NCI-H446 treated with DMSO at 0.1 percent for 48 hours (cell line): ENCODE measurements around the gene CENPQ.
"Not testable (repeated sequence)": the region's sequence is repeated elsewhere in the genome, so short reads cannot be mapped to it uniquely, and the experiment has no call there.

ENCODE experiments used
- DNase-seq: peaks from one replicate; lab custom pipeline; 2025; lab: John Stamatoyannopoulos, UW

Gene CENPQ, protein sequence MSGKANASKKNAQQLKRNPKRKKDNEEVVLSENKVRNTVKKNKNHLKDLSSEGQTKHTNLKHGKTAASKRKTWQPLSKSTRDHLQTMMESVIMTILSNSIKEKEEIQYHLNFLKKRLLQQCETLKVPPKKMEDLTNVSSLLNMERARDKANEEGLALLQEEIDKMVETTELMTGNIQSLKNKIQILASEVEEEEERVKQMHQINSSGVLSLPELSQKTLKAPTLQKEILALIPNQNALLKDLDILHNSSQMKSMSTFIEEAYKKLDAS

DNA sequence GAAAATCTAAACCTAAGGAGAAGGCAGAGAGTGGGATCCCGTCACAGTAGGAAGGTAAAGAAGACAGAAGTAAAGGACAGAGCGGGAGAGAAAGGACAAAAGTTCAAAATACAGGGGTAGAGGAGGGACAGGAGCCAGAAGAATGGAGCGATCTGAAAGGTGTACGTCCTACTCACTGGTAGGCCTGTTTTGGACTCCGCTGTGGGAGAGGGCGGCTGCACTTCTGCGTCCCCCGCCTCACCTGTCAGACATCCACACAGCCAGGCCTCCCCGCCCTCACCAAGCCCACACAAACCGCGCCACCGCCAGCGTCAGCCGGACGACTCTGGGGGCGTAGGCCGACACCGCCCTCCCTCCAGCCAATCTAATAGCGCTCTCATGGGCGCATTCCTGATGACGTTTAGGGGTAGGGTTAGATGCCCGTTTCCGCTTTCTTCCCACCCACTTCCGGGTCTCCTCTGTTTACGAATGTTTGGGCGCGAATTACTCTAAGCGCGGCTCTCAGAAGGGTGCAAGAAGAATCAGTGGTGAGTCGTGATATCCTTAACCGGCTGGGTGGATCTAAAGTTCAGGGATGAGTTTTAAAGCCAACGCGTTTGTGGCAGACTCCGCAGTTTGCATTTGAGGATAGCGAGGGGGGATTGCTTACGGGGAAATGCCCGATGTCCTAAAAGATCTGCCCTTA lies at the start of gene CENPQ, which contains the start of gene MMUT:
Gene CENPQ (plus strand): TSS at position 444 of the 685 bp plus-strand sequence. CDS start 6,807 bp downstream, outside the sequence.
Gene MMUT (minus strand): TSS at position 327 of the 685 bp plus-strand sequence. CDS start 3,787 bp downstream, outside the sequence.
- peak; percentile 90 for DNase-seq

- DNase-seq = no peak
Observed at GRCh38 chr6:49415358-49415757, 47.8 kb upstream of the CENPQ start.

- no peak for DNase-seq
Observed at GRCh38 chr6:49416195-49416594, 47.0 kb upstream of the CENPQ start.

DNA sequence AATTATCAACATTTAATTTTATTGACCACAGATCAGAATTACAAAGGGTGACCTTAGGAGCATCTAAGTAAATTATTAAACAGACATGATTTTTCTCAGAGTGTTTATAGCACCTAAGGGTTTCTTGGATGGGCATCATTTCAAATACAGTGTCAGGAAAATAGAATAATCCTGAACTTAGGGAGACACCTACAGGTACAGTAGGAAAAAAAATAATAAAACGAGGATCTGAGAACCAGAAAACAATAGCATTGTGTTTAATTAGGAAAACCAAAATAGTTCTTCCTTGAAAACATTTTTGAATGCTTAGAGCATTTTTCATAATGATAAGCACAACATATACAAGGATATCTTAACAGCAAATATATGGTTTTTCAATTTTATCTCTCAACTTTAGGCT lies 39.4 kb upstream of the CENPQ start:
- peak; percentile 3 for DNase-seq

GRCh38 chr6:49430187-49430586 lies 33.0 kb upstream of the CENPQ start:
- no peak for DNase-seq

DNA sequence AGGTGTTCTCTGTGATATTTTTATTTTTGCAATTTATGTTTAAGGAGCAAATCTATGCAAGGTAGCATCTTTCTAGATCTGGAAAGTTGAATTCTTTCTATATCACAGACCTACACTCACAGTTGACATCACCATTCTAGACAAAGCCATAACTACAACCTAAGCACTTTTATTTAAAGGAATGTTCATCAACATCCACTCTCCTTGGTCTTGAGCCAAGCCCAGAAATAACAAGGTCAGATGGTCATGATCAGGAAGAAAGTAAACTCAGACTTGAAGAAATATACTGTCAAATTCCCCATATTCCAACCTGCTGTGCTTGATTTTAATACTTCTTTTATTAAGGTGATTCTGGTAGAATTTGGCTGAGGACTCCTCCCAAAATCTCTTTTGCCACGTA lies 32.3 kb upstream of the CENPQ start:
- DNase-seq = no peak

DNA sequence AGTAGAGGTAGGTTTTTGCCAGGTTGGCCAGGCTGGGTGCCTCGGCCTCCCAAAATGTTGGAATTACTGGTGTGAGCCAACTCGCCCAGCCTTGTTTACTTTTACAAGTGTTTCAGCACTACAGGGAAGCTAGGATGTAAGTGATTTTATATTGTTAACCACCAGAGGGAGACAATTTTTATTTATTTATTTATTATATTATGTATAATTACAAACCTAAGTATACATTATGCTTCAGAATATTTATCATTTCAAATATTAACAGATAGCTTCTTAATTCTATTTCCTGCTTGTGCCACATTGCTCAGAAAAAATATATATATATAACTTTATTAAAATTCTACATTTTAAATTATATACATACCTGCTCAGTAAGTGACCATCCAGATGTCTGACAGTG lies 9.9 kb upstream of the CENPQ start:
- DNase-seq = no peak

DNA sequence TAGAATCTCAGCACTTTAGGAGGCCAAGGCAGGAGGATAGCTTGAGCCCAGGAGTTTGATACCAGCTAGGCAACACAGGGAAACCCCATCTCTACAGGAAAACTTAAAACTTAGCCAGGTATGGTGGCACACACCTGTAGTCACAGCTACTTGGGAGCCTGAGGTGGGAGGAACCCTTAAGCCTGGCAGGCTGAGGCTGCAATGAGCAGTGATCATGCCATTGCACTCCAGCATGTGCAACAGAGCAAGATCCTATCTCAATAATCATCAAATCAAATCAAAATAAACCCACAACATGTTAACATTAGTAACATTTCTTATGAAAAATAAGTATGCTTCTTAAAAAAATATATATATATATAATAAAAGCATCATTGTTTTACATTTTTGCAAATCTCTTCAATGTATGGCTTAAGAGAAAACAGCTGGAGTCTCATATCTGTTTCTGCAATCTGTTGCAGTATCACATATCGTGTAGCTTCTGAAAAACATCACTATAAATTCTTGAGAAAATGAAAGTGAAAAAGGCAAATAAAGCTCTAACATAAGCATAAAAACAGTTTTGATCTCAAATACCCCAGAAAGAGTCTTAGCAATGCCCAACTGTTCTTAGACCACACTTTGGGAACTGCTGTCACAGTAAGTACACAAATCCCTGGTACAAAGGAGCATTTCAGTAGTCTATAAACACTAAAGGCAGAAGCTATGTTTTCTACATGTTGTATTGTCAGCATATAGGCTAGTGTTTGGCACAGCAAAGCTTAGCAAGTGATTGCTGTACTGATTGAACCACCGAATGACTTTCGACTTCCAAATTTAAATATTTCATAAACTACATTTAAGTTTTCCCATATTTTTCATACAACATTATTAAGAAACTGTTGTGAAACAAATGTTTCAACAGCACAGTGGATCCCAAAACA lies 8.1 kb upstream of the CENPQ start:
- DNase-seq = no peak

- DNase-seq = no peak
Observed at GRCh38 chr6:49457771-49458170, 5.4 kb upstream of the CENPQ start.

GRCh38 chr6:49462071-49462470 lies 1.1 kb upstream of the CENPQ start:
- DNase-seq = no peak

GRCh38 chr6:49462599-49462926 lies 607 bp upstream of the CENPQ start:
- DNase-seq = no peak

GRCh38 chr6:49463612-49463967 lies 420 bp downstream of the CENPQ start:
- DNase-seq = no peak

DNA sequence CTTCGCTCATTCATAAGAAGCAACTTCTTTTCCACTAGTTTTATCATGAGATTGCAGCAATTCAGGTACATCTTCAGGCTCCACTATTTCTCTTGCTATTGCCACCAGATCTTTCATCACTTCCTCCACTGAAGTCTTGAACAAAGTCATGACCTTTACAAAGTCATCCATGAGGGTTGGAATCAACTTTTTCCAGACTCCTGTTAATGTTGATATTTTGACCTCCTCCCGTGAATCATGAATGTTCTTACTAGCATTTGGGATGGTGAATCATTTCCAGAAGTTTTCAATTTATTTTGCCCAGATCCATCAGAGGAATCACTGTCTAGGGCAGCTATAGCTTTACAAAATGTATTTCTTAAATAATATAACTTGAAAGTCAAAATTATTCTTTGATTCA lies 1.5 kb downstream of the CENPQ start:
- DNase-seq = no peak

- DNase-seq = no peak
Observed at GRCh38 chr6:49468042-49468441, 4.9 kb downstream of the CENPQ start.

DNA sequence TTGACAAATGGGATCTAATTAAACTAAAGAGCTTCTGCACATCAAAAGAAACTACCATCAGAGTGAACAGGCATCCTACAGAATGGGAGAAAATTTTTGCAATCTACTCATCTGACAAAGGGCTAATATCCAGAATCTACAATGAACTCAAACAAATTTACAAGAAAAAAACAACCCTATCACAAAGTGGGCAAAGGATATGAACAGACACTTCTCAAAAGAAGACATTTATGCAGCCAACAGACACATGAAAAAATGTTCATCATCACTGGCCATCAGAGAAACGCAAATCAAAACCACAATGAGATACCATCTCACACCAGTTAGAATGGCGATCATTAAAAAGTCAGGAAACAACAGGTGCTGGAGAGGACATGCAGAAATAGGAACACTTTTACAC lies 13.4 kb downstream of the CENPQ start:
- DNase-seq = not testable (repeated sequence)

DNA sequence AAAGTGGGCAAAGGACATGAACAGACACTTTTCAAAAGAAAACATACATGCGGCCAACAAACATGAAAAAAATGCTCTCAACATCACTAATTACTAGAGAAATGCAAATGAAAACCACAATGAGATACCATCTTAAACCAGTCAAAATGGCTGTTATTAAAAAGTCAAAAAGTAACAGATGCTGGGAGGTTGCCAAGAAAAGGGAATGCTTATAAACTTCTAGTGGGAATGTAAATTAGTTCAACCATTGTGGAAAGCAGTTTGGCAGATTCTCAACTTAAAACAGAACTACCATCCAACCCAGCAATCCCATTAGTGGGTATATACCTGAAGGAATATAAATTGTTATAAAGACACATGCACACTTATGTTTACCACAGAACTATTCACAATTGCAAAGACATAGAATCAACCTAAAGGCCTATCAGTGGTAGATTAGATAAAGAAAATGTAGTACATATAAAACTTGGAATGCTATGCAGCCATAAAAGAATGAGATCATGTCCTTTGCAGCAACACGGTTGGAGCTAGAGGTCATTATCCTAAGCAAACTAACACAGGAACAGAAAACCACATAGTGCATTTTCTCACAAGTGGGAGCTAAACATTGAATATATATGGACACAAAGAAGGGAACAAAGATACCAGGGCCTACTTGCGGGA lies 16.3 kb downstream of the CENPQ start:
- no peak for DNase-seq

GRCh38 chr6:49481846-49482245 lies 18.7 kb downstream of the CENPQ start:
- DNase-seq = not testable (repeated sequence)

- DNase-seq = not testable (repeated sequence)
Observed at GRCh38 chr6:49483380-49483779, 20.2 kb downstream of the CENPQ start.

DNA sequence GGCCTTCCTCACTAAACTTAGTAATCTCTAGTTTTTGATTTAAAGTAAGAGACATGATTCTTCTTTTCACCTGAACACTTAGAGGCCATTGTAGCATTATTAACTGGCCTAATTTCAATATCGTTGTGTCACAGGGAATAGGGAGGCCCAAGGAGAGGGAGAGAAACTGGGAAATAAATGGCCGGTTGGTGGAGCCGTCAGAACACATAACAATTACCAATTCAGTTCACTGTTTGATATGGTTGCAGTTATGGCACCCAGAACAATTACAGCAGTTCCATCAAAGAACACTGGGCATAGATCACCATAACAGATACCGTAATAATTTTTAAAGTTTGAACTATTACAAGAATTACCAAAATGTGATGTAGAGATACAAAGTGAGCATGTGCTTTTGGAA lies 27.5 kb downstream of the CENPQ start:
- DNase-seq = no peak

DNA sequence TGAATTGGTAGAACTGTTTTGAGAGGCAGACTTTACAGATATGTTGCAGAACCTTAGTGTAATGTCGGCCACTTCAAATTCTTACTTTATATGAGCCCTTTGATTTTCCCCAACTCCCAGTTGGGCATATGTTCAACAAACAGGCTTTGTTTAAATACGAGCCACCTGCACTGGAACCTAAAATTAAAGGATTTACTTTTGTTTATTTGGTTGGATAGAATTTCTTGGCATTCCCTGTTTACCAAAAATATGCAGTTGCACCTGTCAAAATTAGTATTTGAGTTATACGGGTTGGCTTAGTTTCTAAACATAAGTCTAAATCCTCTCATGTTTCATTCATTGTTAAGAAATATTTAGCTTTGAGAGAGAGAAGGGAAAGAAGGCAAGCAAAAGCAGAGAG lies 34.1 kb downstream of the CENPQ start:
- DNase-seq = no peak

DNA sequence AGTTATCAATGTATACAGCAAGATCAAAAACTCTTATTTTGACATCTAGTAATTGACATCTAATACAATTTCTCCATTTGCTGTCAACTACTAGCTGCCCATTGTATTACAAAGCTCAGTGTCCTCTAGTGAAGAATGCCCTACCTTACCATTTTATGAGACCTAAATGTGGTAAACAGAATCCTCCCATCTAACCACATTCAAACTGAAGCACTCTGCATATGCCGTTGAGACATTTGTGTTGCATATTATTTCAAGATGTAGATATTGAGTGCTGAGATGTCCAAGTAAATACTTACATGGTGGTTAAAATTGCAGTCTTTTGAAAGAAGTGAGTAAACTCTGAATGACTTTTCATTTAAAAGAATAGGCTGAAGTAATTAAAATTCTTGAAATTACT lies 36.0 kb downstream of the CENPQ start:
- no peak for DNase-seq

GRCh38 chr6:49499623-49500022 lies 36.5 kb downstream of the CENPQ start, which contains the start of gene GLYATL3:
TSS of gene GLYATL3 (plus strand) at chr6:49499923. CDS start at chr6:49511991, 12,068 bp downstream.
- DNase-seq = no peak
